Activated T-helper 1 cell treated with Interleukin-2 at 50 U/mL for 16 hours (primary cell): ENCODE measurements around the gene MMP23B.
A peak's percentile ranks its signal among the peaks of the same experiment; 100 is the strongest.

ENCODE experiments used
- DNase-seq: peaks from one replicate; pipeline ENCODE4 v3.0.0-alpha.2; 2020; ENCODE audit warnings: low read depth

The MMP23B gene

GRCh38 chr1:1620433-1621139 lies 11.4 kb upstream of the MMP23B start:
- no peak for DNase-seq

- no peak for DNase-seq
Observed at GRCh38 chr1:1621173-1622009, 10.6 kb upstream of the MMP23B start.

GRCh38 chr1:1622010-1622787 lies 9.8 kb upstream of the MMP23B start:
- no peak for DNase-seq

- no peak for DNase-seq
Observed at GRCh38 chr1:1622788-1623094, 9.2 kb upstream of the MMP23B start.

- DNase-seq: no peak
Observed at GRCh38 chr1:1623181-1623630, 8.8 kb upstream of the MMP23B start.

GRCh38 chr1:1623631-1624442 lies 8.1 kb upstream of the MMP23B start:
- no peak for DNase-seq

- DNase-seq: no peak
Observed at GRCh38 chr1:1624443-1625403, 7.2 kb upstream of the MMP23B start.

GRCh38 chr1:1625404-1625775 lies 6.6 kb upstream of the MMP23B start:
- no peak for DNase-seq

GRCh38 chr1:1625824-1626206 lies 6.2 kb upstream of the MMP23B start:
- DNase-seq: no peak

- DNase-seq: no peak
Observed at GRCh38 chr1:1626207-1627141, 5.5 kb upstream of the MMP23B start.

GRCh38 chr1:1627261-1627828 lies 4.6 kb upstream of the MMP23B start:
- DNase-seq: no peak

- no peak for DNase-seq
Observed at GRCh38 chr1:1627829-1628753, 3.9 kb upstream of the MMP23B start.

GRCh38 chr1:1628754-1629429 lies 3.1 kb upstream of the MMP23B start:
- DNase-seq: no peak

- peak; percentile 61 for DNase-seq
Observed at GRCh38 chr1:1629430-1630190, 2.4 kb upstream of the MMP23B start.

- DNase-seq: peak; percentile 95
Observed at GRCh38 chr1:1630191-1630964, 1.6 kb upstream of the MMP23B start.
